ENCODE measurements around the gene RGS7.

RGS7 gene

DNA sequence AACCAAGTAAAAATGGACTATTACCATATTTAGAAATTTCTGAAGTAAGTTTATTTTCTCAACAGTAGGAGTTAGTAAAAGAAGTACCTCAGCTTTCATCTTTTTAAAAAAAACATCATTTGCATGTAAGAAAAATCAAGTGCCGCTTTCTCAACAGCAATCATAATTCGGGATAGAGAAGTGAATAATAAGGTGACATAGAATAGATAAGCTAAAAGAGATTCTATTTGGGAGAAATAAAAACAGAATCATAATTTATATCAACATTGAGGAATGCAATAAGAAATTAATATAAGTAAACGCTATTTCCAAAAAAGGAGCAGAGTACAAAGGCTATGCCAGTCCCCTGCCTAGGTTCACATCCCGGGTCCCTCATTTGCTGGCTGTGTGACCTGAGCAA lies 414.1 kb downstream of the RGS7 start:
- H3K4me3 ChIP-seq (ENCODE audit: low read length, poor library complexity, severe bottlenecking), result no peak overlapping the region
- no peaks in the 10 kb centered on the region for H3K79me2 ChIP-seq (ENCODE audit: insufficient read depth, low read length)
- H2AFZ ChIP-seq (ENCODE audit: low read length), result no peak overlapping the region

DNA sequence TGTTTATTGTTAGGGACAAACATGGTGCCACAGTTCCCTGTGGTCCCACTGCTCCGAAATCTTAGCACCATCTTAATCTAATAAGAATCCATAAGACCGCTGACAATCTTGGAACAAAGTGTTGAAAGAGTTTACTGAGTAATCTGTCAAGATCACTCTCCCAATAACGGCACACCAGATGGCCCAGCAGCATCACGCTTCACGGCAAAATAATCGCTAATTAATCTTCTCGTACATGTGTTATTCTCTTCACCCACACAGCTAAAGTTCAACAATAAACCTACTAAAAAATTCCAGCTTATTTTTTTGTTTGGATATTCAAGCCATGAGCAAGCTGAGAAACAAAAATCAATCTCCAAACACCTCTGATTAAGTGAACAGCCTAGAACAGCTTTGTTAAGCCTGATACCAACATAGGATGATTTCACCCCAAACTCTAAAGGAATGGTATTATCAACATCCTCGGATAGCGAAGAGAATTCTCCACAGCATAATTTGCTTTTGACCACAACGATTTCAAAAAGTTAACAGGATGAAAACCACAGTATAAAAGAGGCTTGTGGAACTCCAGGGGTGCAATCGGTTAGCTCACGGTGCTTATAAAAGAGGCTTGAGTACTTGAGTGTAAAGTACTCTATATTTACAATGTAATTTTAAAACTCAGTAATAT lies 415.2 kb downstream of the RGS7 start:
- no peaks in the 10 kb centered on the region for H3K79me2 ChIP-seq (ENCODE audit: insufficient read depth, low read length)
- no peak overlapping the region for H2AFZ ChIP-seq (ENCODE audit: low read length)
- no peaks in the 10 kb centered on the region for H3K9me3 ChIP-seq (ENCODE audit: insufficient read depth, low read depth, low read length)
- H3K9ac ChIP-seq (ENCODE audit: low read depth, low read length, poor library complexity, severe bottlenecking), result no peak overlapping the region
- H3K4me3 ChIP-seq (ENCODE audit: low read length, poor library complexity, severe bottlenecking), result no peak overlapping the region
- H3K9me2 ChIP-seq (replicated peaks; ENCODE audit: low read depth, low read length), result no peaks in the 10 kb centered on the region
- no peaks in the 10 kb centered on the region for H3K36me3 ChIP-seq (ENCODE audit: insufficient read depth, low read length)
- no peak overlapping the region for H3K4me2 ChIP-seq (ENCODE audit: low read depth, low read length, poor library complexity, severe bottlenecking)
- TF ChIP-seq CTCF (conservative IDR thresholded peaks at IDR 0.05; ENCODE audit: low read length) (no peak), EZH2phosphoT487 (IDR thresholded peaks at IDR 0.05; ENCODE audit: borderline replicate concordance) (no peak)
- H3K4me1 ChIP-seq (ENCODE audit: insufficient read depth, low read length, poor library complexity, severe bottlenecking), result no peaks in the 10 kb centered on the region
- no peaks in the 10 kb centered on the region for H4K20me1 ChIP-seq (ENCODE audit: insufficient read depth, low read length, poor library complexity, severe bottlenecking)
- H3K27me3 ChIP-seq (ENCODE audit: insufficient read depth, low read length, poor library complexity, severe bottlenecking), result no peaks in the 10 kb centered on the region
- no peaks in the 10 kb centered on the region for H3F3A ChIP-seq (ENCODE audit: low read depth)

More for the DNA sequence above, 414.1 kb downstream of the RGS7 start:
- Histone ChIP-seq H3K4me2 (ENCODE audit: low read depth, low read length, poor library complexity, severe bottlenecking) (no peak overlapping the region), H4K20me1 (ENCODE audit: insufficient read depth, low read length, poor library complexity, severe bottlenecking) (no peaks in the 10 kb centered on the region), H3K27me3 (ENCODE audit: insufficient read depth, low read length, poor library complexity, severe bottlenecking) (no peaks in the 10 kb centered on the region), H3K9me2 (replicated peaks; ENCODE audit: low read depth, low read length) (no peaks in the 10 kb centered on the region), H3K9ac (ENCODE audit: low read depth, low read length, poor library complexity, severe bottlenecking) (no peak overlapping the region), H3K9me3 (ENCODE audit: insufficient read depth, low read depth, low read length) (no peaks in the 10 kb centered on the region), H3K36me3 (ENCODE audit: insufficient read depth, low read length) (no peaks in the 10 kb centered on the region), H3F3A (ENCODE audit: low read depth) (no peaks in the 10 kb centered on the region), H3K4me1 (ENCODE audit: insufficient read depth, low read length, poor library complexity, severe bottlenecking) (no peaks in the 10 kb centered on the region)
- TF ChIP-seq EZH2phosphoT487 (IDR thresholded peaks at IDR 0.05; ENCODE audit: borderline replicate concordance), result no peak
- no peak for TF ChIP-seq CTCF (conservative IDR thresholded peaks at IDR 0.05; ENCODE audit: low read length)

DNA sequence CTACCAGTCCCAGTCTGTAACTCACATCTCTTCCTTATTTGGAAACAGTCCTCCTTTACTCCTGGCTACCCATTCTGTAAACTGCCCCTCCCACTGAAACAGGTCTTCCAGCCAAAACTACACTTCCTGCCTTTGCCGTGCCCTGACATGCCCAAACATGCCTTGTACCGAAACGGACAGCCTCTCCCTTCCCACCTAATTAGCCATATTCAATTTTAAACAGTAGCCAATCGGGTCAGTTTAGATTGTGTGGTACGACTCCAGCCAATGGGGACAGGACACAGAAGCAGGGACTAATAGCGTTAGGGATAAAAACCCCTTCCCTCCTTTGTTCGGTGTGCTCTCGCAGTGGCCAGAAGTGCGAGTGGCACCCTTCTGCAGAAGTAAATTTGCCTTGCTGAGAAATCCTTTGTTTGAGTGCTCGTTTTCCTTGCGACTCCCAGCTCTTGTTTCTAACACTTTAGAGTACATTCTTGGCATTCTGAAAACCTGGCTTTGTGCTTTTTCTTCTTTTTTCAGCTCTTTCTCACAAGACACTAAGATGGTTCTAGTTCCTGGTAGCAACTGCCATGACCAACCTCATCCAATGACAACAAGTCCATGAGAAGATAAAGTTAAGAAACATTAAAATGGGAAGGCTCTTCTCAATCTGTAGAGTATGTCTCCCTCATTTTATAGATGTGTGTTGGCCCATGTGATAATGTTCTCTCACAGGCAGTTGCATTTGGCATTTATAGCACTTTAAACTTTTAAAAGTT lies 419.9 kb downstream of the RGS7 start:
- H3K36me3 ChIP-seq (ENCODE audit: insufficient read depth, low read length), result no peaks in the 10 kb centered on the region
- no peaks in the 10 kb centered on the region for H3K9me3 ChIP-seq (ENCODE audit: insufficient read depth, low read depth, low read length)
- H3K9me2 ChIP-seq (replicated peaks; ENCODE audit: low read depth, low read length), result no peaks in the 10 kb centered on the region
- H3F3A ChIP-seq (ENCODE audit: low read depth), result no peaks in the 10 kb centered on the region
- no peak overlapping the region for H3K9ac ChIP-seq (ENCODE audit: low read depth, low read length, poor library complexity, severe bottlenecking)
- TF ChIP-seq CTCF (conservative IDR thresholded peaks at IDR 0.05; ENCODE audit: low read length) (no peak), EZH2phosphoT487 (IDR thresholded peaks at IDR 0.05; ENCODE audit: borderline replicate concordance) (no peak)
- H4K20me1 ChIP-seq (ENCODE audit: insufficient read depth, low read length, poor library complexity, severe bottlenecking), result no peaks in the 10 kb centered on the region
- no peak overlapping the region for H3K4me3 ChIP-seq (ENCODE audit: low read length, poor library complexity, severe bottlenecking)
- no peaks in the 10 kb centered on the region for H3K27me3 ChIP-seq (ENCODE audit: insufficient read depth, low read length, poor library complexity, severe bottlenecking)
- H2AFZ ChIP-seq (ENCODE audit: low read length), result no peak overlapping the region
- no peaks in the 10 kb centered on the region for H3K79me2 ChIP-seq (ENCODE audit: insufficient read depth, low read length)
- no peaks in the 10 kb centered on the region for H3K4me1 ChIP-seq (ENCODE audit: insufficient read depth, low read length, poor library complexity, severe bottlenecking)
- H3K4me2 ChIP-seq (ENCODE audit: low read depth, low read length, poor library complexity, severe bottlenecking), result no peak overlapping the region
